CD14-positive monocyte (primary cell): ENCODE results near the gene RALY. TPM values are rescaled to one million over a fixed set of nuclear protein-coding genes. Genes with fewer than 3 reads are reported as not detected.

ENCODE experiments used
- DNase-seq, 3 donors: peaks; one replicate each; pipeline ENCODE4 v3.0.0-alpha.2; 2011 to 2022
- H2AFZ ChIP-seq: 2 replicates; pipeline ENCODE4 v1.6.0; 2012; ENCODE audit warnings: mild to moderate bottlenecking, low read depth, low read length, inconsistent platforms; ENCODE audit not compliant: insufficient read depth, poor library complexity, severe bottlenecking
- H3K27ac ChIP-seq, 2 donors: 1 replicate in 1 of 2; 2 replicates in 1 of 2; pipeline ENCODE4 v1.5.1; 2012 to 2013; ENCODE audit warnings: low read length in 2 of 2, control low read depth in 1 of 2, inconsistent platforms in 1 of 2, low read depth in 1 of 2, mild to moderate bottlenecking in 1 of 2
- H3K27me3 ChIP-seq, 2 donors: one replicate each; pipeline versions ENCODE4 v1.6.0 to v1.6.1; 2011 to 2013; ENCODE audit warnings: low read length in 2 of 2; ENCODE audit not compliant: control insufficient read depth in 2 of 2, insufficient read depth in 2 of 2
- H3K36me3 ChIP-seq, 2 donors: replicated peaks in 1 of 2; 1 replicate in 1 of 2; 2 replicates in 1 of 2; pipeline versions ENCODE4 v1.5.1 to v1.6.1; 2012 to 2013; ENCODE audit warnings: low read length in 2 of 2, control low read depth in 1 of 2, inconsistent platforms in 1 of 2, mild to moderate bottlenecking in 1 of 2; ENCODE audit not compliant: insufficient read depth in 2 of 2, control insufficient read depth in 1 of 2
- H3K4me1 ChIP-seq, 2 donors: 1 replicate in 1 of 2; 2 replicates in 1 of 2; pipeline versions ENCODE4 v1.5.1 to v1.6.1; 2012 to 2013; ENCODE audit warnings: low read length in 2 of 2, control low read depth in 1 of 2, inconsistent platforms in 1 of 2, mild to moderate bottlenecking in 1 of 2, moderate library complexity in 1 of 2; ENCODE audit not compliant: insufficient read depth in 2 of 2, control insufficient read depth in 1 of 2
- H3K4me2 ChIP-seq: replicated peaks from 2 replicates; pipeline ENCODE3; 2012; ENCODE audit warnings: low read length, moderate library complexity, mild to moderate bottlenecking; ENCODE audit not compliant: poor library complexity, severe bottlenecking; ENCODE audit errors: extremely low read depth
- H3K4me3 ChIP-seq, 3 experiments: fragments of 200-600 bp in 1 of 3; sonication (generic) in 1 of 3; replicated peaks in 1 of 3; 1 replicate in 2 of 3; 2 replicates in 1 of 3; pipeline ENCODE4 v1.5.1; 2011 to 2013; ENCODE audit warnings: low read length in 3 of 3, mild to moderate bottlenecking in 3 of 3, control low read depth in 2 of 3, low read depth in 2 of 3, inconsistent platforms in 1 of 3, moderate library complexity in 1 of 3
- H3K79me2 ChIP-seq: 2 replicates; pipeline ENCODE4 v1.6.0; 2012; ENCODE audit warnings: mild to moderate bottlenecking, control low read depth, inconsistent platforms, low read length, moderate library complexity; ENCODE audit not compliant: insufficient read depth
- H3K9ac ChIP-seq: 2 replicates; pipeline ENCODE4 v1.6.0; 2017; ENCODE audit warnings: low read length, mild to moderate bottlenecking; ENCODE audit not compliant: insufficient read depth, poor library complexity, severe bottlenecking
- H3K9me3 ChIP-seq, 2 donors: replicated peaks in 1 of 2; 1 replicate in 1 of 2; 2 replicates in 1 of 2; pipeline versions ENCODE4 v1.5.1 to v1.6.1; 2012 to 2013; ENCODE audit warnings: low read length in 2 of 2, control low read depth in 1 of 2; ENCODE audit not compliant: control insufficient read depth in 1 of 2, insufficient read depth in 1 of 2
- H4K20me1 ChIP-seq: 2 replicates; pipeline ENCODE4 v1.6.0; 2012; ENCODE audit warnings: mild to moderate bottlenecking, low read length, control low read depth, moderate library complexity; ENCODE audit not compliant: insufficient read depth
- H3K27ac Mint-ChIP-seq, 7 donors: one replicate each; pipeline ENCODE4 v1.8.0; 2020; ENCODE audit warnings: mild to moderate bottlenecking in 7 of 7, mixed read lengths in 7 of 7, moderate library complexity in 6 of 7, inconsistent platforms in 2 of 7
- H3K27me3 Mint-ChIP-seq, 3 donors: one replicate each; pipeline ENCODE4 v1.8.0; 2021 to 2022; ENCODE audit warnings: low read depth in 3 of 3, mild to moderate bottlenecking in 3 of 3, mixed read lengths in 3 of 3, moderate library complexity in 3 of 3, inconsistent platforms in 1 of 3
- H3K36me3 Mint-ChIP-seq, 2 donors: one replicate each; pipeline ENCODE4 v1.8.0; 2020; ENCODE audit warnings: mixed read lengths in 2 of 2, inconsistent platforms in 1 of 2, mild to moderate bottlenecking in 1 of 2
- H3K4me1 Mint-ChIP-seq: one replicate; pipeline ENCODE4 v1.8.0; 2020; ENCODE audit warnings: mild to moderate bottlenecking, mixed read lengths
- H3K4me3 Mint-ChIP-seq, 2 donors: one replicate each; pipeline ENCODE4 v1.8.0; 2020; ENCODE audit warnings: mild to moderate bottlenecking in 2 of 2, mixed read lengths in 2 of 2, moderate library complexity in 1 of 2
- H3K9me3 Mint-ChIP-seq, 7 donors: one replicate each; pipeline ENCODE4 v1.8.0; 2020 to 2022; ENCODE audit warnings: mixed read lengths in 7 of 7, mild to moderate bottlenecking in 6 of 7, moderate library complexity in 6 of 7, inconsistent platforms in 2 of 7
- CTCF ChIP-seq: fragments of 200-600 bp; IDR thresholded peaks from one replicate; pipeline ENCODE4 v1.8.0; 2022; ENCODE audit warnings: antibody characterized with exemption, mild to moderate bottlenecking
- WGBS: methylation state at CpG from one replicate; pipeline ENCODE4 v1.1.5; 2013; ENCODE audit warnings: missing lambda C conversion rate; ENCODE audit not compliant: insufficient coverage; 5-methylcytosine and 5-hydroxymethylcytosine counted together
- intact Hi-C, 2 donors: fragments of 100-400 bp; cut with micrococcal nuclease; formaldehyde crosslinking; loops; one replicate each; pipeline versions ENCODE4 v1.15.0 to v1.15.1; 2023
- polyA plus RNA-seq, 3 donors: library from polyadenylated mRNA; depleted of rRNA in 1 of 3; unstranded in 2 of 3; stranded (reverse) in 1 of 3; fragments of 300-500 nt in 2 of 3; fragments of >200 nt in 1 of 3; fragmentation: Illumina TruSeq in 2 of 3; gene quantifications; 1 replicate in 2 of 3; 2 replicates in 1 of 3; pipeline ENCODE4 v1.2.3, GENCODE V29; 2012 to 2021

Gene RALY
- polyA plus RNA-seq, 3 donors, result 88.4 to 154 (median 152) TPM

- Mint-ChIP-seq H3K9me3 (no peaks in the 10 kb centered on the region), H3K4me1 (peaks cover 10% of the 10 kb centered on the region), H3K27me3 (no peaks in the 10 kb centered on the region), H3K36me3 (peaks cover 30 to 54% of the 10 kb centered on the region in 2 donors), H3K4me3 (no peak overlapping the region), H3K27ac (no peak overlapping the region)
- WGBS, result no CpG with 5 or more reads among the region's 3 CpGs
- Histone ChIP-seq H3K79me2 (peaks cover 90% of the 10 kb centered on the region), H3K4me1 (no peaks in the 10 kb centered on the region), H3K36me3 (peaks cover 33 to 58% of the 10 kb centered on the region in 2 donors), H3K27me3 (no peaks in the 10 kb centered on the region), H3K9ac (no peak overlapping the region), H4K20me1 (peaks cover 99% of the 10 kb centered on the region), H2AFZ (no peak overlapping the region), H3K27ac (no peak overlapping the region), H3K4me3 (no peak overlapping the region), H3K4me2 (no peak overlapping the region), H3K9me3 (no peaks in the 10 kb centered on the region)
- no peak for DNase-seq
- intact Hi-C loops, result loop anchor here in 1 of 2 donors (5.0 kb wide), 1 partner anchor 208 kb away; no protein-coding TSS in a partner anchor
- TF ChIP-seq CTCF, result peak; percentile 40
Measured at GRCh38 chr20:34070079-34070439, 76.3 kb downstream of the RALY start.

DNA sequence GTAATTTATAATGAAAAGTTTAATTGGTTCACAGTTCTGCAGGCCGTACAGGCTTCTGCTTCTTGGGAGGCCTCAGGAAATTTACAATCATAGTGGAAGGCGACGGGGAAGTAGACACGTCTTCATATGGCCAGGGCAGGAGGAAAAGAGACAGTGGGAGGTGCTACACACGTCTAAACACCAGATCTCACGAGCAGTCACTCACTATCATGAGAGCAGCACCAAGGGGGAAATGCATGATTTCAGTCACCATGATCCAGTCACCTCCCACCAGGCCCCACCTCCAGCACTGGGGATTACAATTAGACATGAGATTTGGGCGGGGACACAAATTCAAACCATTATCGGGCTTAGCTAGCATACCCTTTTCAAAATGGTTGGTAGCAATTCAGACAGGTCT lies 77.1 kb downstream of the RALY start:
- Histone ChIP-seq H3K9ac (no peak overlapping the region), H3K27ac (no peak overlapping the region), H3K79me2 (peaks cover 83% of the 10 kb centered on the region), H3K36me3 (peaks cover 33 to 58% of the 10 kb centered on the region in 2 donors), H3K9me3 (no peaks in the 10 kb centered on the region), H2AFZ (no peak overlapping the region), H3K27me3 (no peaks in the 10 kb centered on the region), H3K4me3 (no peak overlapping the region), H3K4me1 (no peaks in the 10 kb centered on the region), H4K20me1 (peaks cover 99% of the 10 kb centered on the region), H3K4me2 (no peak overlapping the region)
- 82% methylated on average over 3 of the region's 8 CpGs for WGBS
- Mint-ChIP-seq H3K27me3 (no peaks in the 10 kb centered on the region), H3K4me3 (no peak overlapping the region), H3K27ac (peak overlapping the region in 1 of 7 donors; percentile 56), H3K9me3 (no peaks in the 10 kb centered on the region), H3K36me3 (peaks cover 32 to 58% of the 10 kb centered on the region in 2 donors), H3K4me1 (peaks cover 10% of the 10 kb centered on the region)
- no peak for TF ChIP-seq CTCF
- intact Hi-C loops, result loop anchor here in 1 of 2 donors (5.0 kb wide), 1 partner anchor 209 kb away; no protein-coding TSS in a partner anchor
- no peak for DNase-seq
